Loucy (cell line): Measurements from ENCODE around the gene CLEC16A.

Experiments used
- H2AFZ ChIP-seq: fragments of 200-600 bp; sonication (generic); 2 replicates; pipeline ENCODE4 v1.6.0; 2016; ENCODE audit warnings: antibody characterized with exemption, mild to moderate bottlenecking, low read length, moderate library complexity
- H3F3A ChIP-seq: fragments of 200-600 bp; 2 replicates; pipeline ENCODE4 v1.6.0; 2016; ENCODE audit warnings: antibody characterized with exemption, low read depth, mild to moderate bottlenecking
- H3K27me3 ChIP-seq: fragments of 200-600 bp; sonication (generic); 2 replicates; pipeline ENCODE4 v1.6.1; 2014; ENCODE audit warnings: low read length, mild to moderate bottlenecking; ENCODE audit not compliant: insufficient read depth, poor library complexity, severe bottlenecking
- H3K36me3 ChIP-seq: fragments of 200-600 bp; sonication (generic); 2 replicates; pipeline ENCODE4 v1.6.1; 2016; ENCODE audit warnings: low read length; ENCODE audit not compliant: insufficient read depth
- H3K4me1 ChIP-seq: fragments of 200-600 bp; sonication (generic); 2 replicates; pipeline ENCODE4 v1.5.1; 2014; ENCODE audit warnings: low read length, mild to moderate bottlenecking; ENCODE audit not compliant: insufficient read depth, poor library complexity, severe bottlenecking
- H3K4me2 ChIP-seq: fragments of 200-600 bp; sonication (generic); 2 replicates; pipeline ENCODE4 v1.6.0; 2014; ENCODE audit warnings: antibody characterized with exemption, low read length, low read depth, mild to moderate bottlenecking; ENCODE audit not compliant: poor library complexity, severe bottlenecking
- H3K4me3 ChIP-seq: fragments of 200-600 bp; sonication (generic); 2 replicates; pipeline ENCODE4 v1.5.1; 2014; ENCODE audit warnings: low read length, mild to moderate bottlenecking, mixed read lengths; ENCODE audit not compliant: poor library complexity, severe bottlenecking
- H3K79me2 ChIP-seq: fragments of 200-600 bp; sonication (generic); 2 replicates; pipeline ENCODE4 v1.6.1; 2014; ENCODE audit warnings: low read length; ENCODE audit not compliant: insufficient read depth
- H3K9ac ChIP-seq: fragments of 200-600 bp; sonication (generic); 2 replicates; pipeline ENCODE4 v1.6.0; 2014; ENCODE audit warnings: mild to moderate bottlenecking, low read depth, low read length, moderate library complexity; ENCODE audit not compliant: poor library complexity, severe bottlenecking
- H3K9me2 ChIP-seq: fragments of 200-600 bp; sonication (generic); replicated peaks from 2 replicates; pipeline ENCODE4 v1.6.1; 2016; ENCODE audit warnings: low read depth, low read length, mixed read lengths
- H3K9me3 ChIP-seq: fragments of 200-600 bp; sonication (generic); 2 replicates; pipeline ENCODE4 v1.6.1; 2014; ENCODE audit warnings: mild to moderate bottlenecking, antibody characterized with exemption, low read length, low read depth; ENCODE audit not compliant: insufficient read depth
- H4K20me1 ChIP-seq: fragments of 200-600 bp; sonication (generic); 2 replicates; pipeline ENCODE4 v1.6.0; 2014; ENCODE audit warnings: antibody characterized with exemption, low read length, mild to moderate bottlenecking; ENCODE audit not compliant: insufficient read depth, poor library complexity, severe bottlenecking
- CTCF ChIP-seq: fragments of 200-600 bp; sonication (generic); conservative IDR thresholded peaks from 2 replicates; pipeline ENCODE4 v1.5.1; 2014; ENCODE audit warnings: mild to moderate bottlenecking, antibody characterized with exemption, low read length
- EZH2phosphoT487 ChIP-seq: fragments of 200-600 bp; IDR thresholded peaks from 2 replicates; pipeline ENCODE4 v1.6.1; 2018; ENCODE audit warnings: antibody characterized with exemption, mild to moderate bottlenecking, moderate library complexity, borderline replicate concordance

Gene CLEC16A

GRCh38 chr16:11155284-11155806 is 211.0 kb downstream of the CLEC16A start:
- Histone ChIP-seq H2AFZ (no peak overlapping the region), H3K9ac (no peak overlapping the region), H3K36me3 (no peaks in the 10 kb centered on the region), H3K9me3 (no peaks in the 10 kb centered on the region), H3K27me3 (no peaks in the 10 kb centered on the region), H3K79me2 (no peaks in the 10 kb centered on the region), H3K9me2 (no peaks in the 10 kb centered on the region), H3F3A (no peaks in the 10 kb centered on the region), H3K4me3 (no peak overlapping the region), H4K20me1 (no peaks in the 10 kb centered on the region), H3K4me2 (no peak overlapping the region), H3K4me1 (no peaks in the 10 kb centered on the region)
- no peak for TF ChIP-seq CTCF
- TF ChIP-seq EZH2phosphoT487: no peak

- H3K79me2 ChIP-seq: no peaks in the 10 kb centered on the region
- H3K9ac ChIP-seq: no peak overlapping the region
- no peaks in the 10 kb centered on the region for H3F3A ChIP-seq
- no peaks in the 10 kb centered on the region for H3K27me3 ChIP-seq
- no peaks in the 10 kb centered on the region for H4K20me1 ChIP-seq
- H3K36me3 ChIP-seq: no peaks in the 10 kb centered on the region
- no peaks in the 10 kb centered on the region for H3K9me2 ChIP-seq
- H3K9me3 ChIP-seq: no peaks in the 10 kb centered on the region
- H3K4me3 ChIP-seq: no peak overlapping the region
- H3K4me2 ChIP-seq: no peak overlapping the region
- TF ChIP-seq EZH2phosphoT487 (no peak), CTCF (no peak)
- H3K4me1 ChIP-seq: no peaks in the 10 kb centered on the region
- no peak overlapping the region for H2AFZ ChIP-seq
Measured at GRCh38 chr16:11156401-11156800, 212.0 kb downstream of the CLEC16A start.

GRCh38 chr16:11157143-11157542 is 212.8 kb downstream of the CLEC16A start:
- Histone ChIP-seq H3F3A (no peaks in the 10 kb centered on the region), H3K4me2 (no peak overlapping the region), H3K4me3 (no peak overlapping the region), H3K9me2 (no peaks in the 10 kb centered on the region), H4K20me1 (no peaks in the 10 kb centered on the region), H3K36me3 (no peaks in the 10 kb centered on the region), H3K9ac (no peak overlapping the region), H3K79me2 (no peaks in the 10 kb centered on the region), H3K9me3 (no peaks in the 10 kb centered on the region), H3K27me3 (no peaks in the 10 kb centered on the region), H2AFZ (no peak overlapping the region), H3K4me1 (no peaks in the 10 kb centered on the region)
- TF ChIP-seq CTCF (no peak), EZH2phosphoT487 (no peak)
